PC-3 (cell line): ENCODE results near the gene DYNC2I2.

ENCODE experiments used
- EZH2 ChIP-seq: fragments of 300-600 bp; sonication (generic); IDR thresholded peaks from one replicate; pipeline ENCODE4 v1.6.1; 2017; ENCODE audit warnings: antibody characterized with exemption, mild to moderate bottlenecking, low read length; ENCODE audit not compliant: unreplicated experiment
- TF ChIP-seq, protein P1 (sequence below): fragments of 300-600 bp; sonication (generic); conservative IDR thresholded peaks from 2 replicates; pipeline ENCODE4 v1.5.1; 2017; ENCODE audit warnings: antibody characterized with exemption, low read depth, mild to moderate bottlenecking, low read length

DNA sequence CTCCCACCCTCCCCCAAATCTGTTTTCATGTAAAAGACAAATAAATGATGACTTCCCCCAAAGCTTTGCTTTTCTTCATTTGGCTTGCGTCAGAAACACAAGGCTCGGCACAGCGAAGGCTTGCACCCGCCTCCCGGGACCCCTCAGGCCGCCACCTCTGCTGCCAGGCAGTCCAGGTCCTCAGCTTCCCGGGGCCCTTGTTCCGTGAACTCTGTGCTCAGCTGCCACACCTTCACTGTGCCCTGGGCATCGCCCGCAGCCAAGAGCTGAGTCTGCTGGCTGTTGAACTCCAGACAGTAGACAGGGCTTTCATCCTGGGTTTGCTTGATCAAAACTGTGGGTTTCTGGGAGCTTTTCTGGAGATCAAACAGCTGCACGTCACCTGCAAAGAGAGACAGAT lies 23.0 kb downstream of the DYNC2I2 start:
- TF ChIP-seq EZH2 = no peak
- TF ChIP-seq, protein P1, sequence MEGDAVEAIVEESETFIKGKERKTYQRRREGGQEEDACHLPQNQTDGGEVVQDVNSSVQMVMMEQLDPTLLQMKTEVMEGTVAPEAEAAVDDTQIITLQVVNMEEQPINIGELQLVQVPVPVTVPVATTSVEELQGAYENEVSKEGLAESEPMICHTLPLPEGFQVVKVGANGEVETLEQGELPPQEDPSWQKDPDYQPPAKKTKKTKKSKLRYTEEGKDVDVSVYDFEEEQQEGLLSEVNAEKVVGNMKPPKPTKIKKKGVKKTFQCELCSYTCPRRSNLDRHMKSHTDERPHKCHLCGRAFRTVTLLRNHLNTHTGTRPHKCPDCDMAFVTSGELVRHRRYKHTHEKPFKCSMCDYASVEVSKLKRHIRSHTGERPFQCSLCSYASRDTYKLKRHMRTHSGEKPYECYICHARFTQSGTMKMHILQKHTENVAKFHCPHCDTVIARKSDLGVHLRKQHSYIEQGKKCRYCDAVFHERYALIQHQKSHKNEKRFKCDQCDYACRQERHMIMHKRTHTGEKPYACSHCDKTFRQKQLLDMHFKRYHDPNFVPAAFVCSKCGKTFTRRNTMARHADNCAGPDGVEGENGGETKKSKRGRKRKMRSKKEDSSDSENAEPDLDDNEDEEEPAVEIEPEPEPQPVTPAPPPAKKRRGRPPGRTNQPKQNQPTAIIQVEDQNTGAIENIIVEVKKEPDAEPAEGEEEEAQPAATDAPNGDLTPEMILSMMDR = no peak
